NCI-H2196 (cell line): ENCODE measurements around the gene MINDY1.
A peak's percentile ranks its signal among the peaks of the same experiment; 100 is the strongest.

Experiments used
- DNase-seq: peaks from one replicate; lab custom pipeline; 2025; ENCODE audit not compliant: unreplicated experiment; lab: John Stamatoyannopoulos, UW

Gene MINDY1, protein sequence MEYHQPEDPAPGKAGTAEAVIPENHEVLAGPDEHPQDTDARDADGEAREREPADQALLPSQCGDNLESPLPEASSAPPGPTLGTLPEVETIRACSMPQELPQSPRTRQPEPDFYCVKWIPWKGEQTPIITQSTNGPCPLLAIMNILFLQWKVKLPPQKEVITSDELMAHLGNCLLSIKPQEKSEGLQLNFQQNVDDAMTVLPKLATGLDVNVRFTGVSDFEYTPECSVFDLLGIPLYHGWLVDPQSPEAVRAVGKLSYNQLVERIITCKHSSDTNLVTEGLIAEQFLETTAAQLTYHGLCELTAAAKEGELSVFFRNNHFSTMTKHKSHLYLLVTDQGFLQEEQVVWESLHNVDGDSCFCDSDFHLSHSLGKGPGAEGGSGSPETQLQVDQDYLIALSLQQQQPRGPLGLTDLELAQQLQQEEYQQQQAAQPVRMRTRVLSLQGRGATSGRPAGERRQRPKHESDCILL

GRCh38 chr1:151006327-151007052 lies at the start of gene MINDY1:
MINDY1 (minus strand) TSS chr1:151006902; CDS start chr1:151002617, 4,285 bp downstream.
- peak; percentile 71 for DNase-seq

DNA sequence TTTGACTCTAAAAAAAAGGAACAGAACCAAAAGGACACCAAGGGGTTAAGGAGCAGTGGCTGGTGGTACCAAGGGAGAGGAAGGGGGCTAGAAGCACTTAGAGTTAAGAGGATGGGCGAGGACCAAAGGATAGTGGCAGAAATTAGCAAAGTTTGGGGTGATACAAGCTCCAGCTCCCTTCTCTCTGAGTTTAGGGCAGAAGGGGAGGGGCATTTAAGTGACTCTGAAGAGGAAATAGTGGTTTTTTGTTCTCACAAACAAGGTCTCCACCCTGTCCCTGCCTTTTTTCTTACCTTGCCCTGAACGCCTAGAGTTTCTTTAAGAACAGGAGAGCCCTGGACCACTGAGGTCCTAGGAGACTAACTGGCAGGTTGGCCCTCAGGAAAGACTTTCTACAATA lies 49.4 kb upstream of the MINDY1 start:
- no peak for DNase-seq

DNA sequence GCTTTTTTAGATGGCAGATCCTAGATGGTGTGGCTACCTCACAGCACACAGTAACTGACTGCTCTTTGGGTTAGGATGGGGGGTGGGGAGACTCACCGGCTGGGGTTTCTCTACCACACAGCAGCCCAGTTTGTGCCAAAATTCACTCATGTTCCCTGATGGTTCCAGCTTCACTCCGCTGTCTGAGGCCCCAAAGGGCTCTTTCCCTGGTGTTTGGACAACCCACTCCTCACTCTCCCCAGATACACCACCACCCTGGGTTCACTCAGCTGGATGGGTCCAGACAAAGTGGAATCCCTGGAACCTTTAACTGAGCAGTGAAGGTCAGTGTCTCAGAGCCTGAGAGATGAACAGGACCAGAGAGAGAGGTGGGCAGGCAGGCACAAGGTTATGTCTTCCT lies 48.9 kb upstream of the MINDY1 start:
- DNase-seq: no peak

DNA sequence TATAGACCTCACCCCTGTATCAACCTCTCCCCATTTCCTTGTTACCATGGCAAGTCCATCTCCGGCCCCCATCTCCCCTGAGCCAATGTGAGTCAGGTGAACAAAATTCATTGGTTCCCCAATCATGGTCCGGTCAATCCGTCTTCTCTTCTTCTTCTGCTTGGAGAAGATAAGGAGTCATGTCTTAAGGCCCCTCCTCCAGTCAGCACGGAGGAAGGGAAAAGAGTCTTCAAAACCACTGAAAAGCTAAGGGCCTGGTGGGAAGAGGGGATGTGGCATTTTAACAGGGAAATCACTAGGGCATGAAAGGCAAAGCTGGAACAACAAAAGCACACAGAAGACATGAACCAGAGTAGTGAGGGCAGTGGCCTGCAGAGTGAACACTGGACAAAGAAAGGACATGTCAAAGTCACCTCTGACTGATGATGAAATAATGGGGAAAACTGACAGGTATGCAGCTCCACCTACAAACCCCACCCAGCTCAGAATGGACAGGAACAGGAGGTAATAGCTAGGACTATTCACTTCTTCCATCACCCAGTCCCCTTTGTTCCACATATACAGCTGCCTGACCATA lies 48.4 kb upstream of the MINDY1 start:
- DNase-seq: no peak

GRCh38 chr1:151051356-151052009 lies 44.8 kb upstream of the MINDY1 start:
- no peak for DNase-seq

- no peak for DNase-seq
These were observed 43.5 kb upstream of the MINDY1 start for GRCh38 chr1:151050051-151050688.

DNA sequence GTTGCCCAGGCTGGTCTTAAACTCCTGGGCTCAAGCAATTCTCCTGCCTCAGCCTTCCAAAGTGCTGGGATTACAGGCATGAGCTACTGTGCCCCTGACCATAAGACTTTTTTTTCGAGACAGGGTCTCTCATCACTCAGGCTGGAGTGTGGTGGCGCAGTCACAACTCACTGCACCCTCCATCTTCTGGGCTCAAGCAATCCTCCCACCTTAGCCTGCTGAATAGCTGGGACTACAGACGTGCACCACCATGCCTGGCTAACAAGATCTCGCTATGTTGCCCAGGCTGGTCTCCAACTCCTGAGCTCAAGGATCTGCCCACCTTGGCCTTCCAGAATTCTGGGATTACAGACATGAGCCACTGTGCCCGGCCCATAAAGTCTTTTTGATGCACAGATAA lies 42.8 kb upstream of the MINDY1 start:
- no peak for DNase-seq

DNA sequence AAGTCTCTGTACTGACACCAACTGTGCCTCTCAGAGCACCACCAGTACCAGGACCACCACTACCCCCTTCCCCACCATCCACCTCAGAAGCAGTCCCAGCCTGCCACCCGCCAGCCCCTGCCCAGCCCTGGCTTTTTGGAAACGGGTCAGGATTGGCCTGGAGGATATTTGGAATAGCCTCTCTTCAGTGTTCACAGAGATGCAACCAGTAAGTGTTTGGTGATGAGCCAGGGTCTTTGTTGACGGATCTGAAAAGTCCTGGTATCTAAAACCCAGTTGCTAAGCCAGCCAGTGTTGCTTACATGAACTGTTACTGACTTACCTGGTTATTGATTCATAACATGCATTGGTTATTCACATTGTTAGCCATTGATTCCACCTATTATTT lies 41.9 kb upstream of the MINDY1 start:
- no peak for DNase-seq

DNA sequence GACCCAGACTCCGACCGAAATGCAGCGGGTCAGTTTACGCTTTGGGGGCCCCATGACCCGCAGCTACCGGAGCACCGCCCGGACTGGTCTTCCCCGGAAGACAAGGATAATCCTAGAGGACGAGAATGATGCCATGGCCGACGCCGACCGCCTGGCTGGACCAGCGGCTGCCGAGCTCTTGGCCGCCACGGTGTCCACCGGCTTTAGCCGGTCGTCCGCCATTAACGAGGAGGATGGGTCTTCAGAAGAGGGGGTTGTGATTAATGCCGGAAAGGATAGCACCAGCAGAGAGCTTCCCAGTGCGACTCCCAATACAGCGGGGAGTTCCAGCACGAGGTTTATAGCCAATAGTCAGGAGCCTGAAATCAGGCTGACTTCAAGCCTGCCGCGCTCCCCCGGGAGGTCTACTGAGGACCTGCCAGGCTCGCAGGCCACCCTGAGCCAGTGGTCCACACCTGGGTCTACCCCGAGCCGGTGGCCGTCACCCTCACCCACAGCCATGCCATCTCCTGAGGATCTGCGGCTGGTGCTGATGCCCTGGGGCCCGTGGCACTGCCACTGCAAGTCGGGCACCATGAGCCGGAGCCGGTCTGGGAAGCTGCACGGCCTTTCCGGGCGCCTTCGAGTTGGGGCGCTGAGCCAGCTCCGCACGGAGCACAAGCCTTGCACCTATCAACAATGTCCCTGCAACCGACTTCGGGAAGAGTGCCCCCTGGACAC lies 41.4 kb upstream of the MINDY1 start:
- DNase-seq: peak; percentile 52

- DNase-seq: peak; percentile 67
These were observed 40.9 kb upstream of the MINDY1 start, which contains the start of gene C1orf56 for GRCh38 chr1:151047591-151047924. C1orf56 (plus strand) TSS chr1:151047751; CDS start chr1:151047848, 97 bp downstream.

DNA sequence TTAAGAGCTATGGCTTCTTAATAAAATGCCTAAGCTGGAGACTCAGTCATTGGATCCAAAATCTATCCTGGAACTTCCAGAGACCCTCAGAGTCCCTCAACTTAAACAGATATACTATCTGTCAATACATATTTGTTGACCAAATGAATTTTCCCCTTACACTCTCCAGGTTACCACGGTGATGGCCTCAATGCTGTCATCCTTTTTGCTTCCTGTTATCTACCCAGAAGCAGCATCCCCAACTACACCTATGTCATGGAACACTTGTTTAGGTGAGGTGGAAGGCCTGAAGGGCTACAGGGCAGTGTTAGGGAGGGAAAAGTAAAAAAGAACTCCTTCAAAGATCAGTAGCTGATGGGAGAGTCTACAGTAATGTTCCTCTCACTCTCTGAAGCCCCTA lies 36.5 kb upstream of the MINDY1 start:
- DNase-seq: no peak

- no peak for DNase-seq
These were observed 32.8 kb upstream of the MINDY1 start for GRCh38 chr1:151039521-151039920.

GRCh38 chr1:151037032-151037431 lies 30.3 kb upstream of the MINDY1 start:
- DNase-seq: no peak

- DNase-seq: no peak
These were observed 29.7 kb upstream of the MINDY1 start, which contains the start of gene BNIPL for GRCh38 chr1:151036356-151036755. BNIPL (plus strand) TSS chr1:151036586; CDS start chr1:151036726, 140 bp downstream.

- no peak for DNase-seq
These were observed 28.5 kb upstream of the MINDY1 start for GRCh38 chr1:151035167-151035566.

DNA sequence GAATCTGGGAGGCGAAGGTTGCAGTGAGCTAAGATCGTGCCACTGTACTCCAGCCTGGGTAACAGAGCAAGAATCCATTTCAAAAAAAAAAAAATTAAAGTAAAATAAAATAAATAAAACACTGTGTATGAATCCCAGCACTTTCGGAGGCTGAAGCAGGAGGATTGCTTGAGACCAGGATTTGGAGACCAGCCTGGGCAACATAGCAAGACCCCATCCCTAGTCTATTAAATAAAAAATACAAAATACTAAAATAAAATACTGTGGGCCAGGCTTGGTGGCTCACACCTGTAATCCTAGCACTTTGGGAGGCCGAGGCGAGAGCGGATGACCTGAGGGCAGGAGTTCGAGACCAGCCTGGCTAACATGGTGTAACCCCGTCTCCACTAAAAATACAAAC lies 25.5 kb upstream of the MINDY1 start:
- no peak for DNase-seq

DNA sequence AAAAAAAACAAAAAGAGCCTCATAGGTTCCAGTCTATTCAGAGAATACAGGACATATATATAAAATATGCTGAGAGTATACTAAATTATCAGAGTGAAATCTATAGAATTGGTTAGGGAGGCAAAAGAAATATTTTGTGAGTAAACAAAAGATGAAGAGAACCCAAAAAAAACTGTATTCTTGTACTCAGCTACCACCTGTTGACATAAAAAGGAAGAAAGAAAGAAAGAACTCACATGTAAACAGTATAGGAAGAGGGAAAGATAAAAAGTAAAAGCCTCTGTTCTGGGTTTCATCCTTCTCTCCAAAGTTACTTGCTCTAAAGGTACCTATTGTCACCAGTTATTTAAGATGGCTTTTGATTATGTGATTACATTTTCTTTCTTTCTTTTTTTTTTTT lies 19.8 kb upstream of the MINDY1 start:
- DNase-seq: no peak

DNA sequence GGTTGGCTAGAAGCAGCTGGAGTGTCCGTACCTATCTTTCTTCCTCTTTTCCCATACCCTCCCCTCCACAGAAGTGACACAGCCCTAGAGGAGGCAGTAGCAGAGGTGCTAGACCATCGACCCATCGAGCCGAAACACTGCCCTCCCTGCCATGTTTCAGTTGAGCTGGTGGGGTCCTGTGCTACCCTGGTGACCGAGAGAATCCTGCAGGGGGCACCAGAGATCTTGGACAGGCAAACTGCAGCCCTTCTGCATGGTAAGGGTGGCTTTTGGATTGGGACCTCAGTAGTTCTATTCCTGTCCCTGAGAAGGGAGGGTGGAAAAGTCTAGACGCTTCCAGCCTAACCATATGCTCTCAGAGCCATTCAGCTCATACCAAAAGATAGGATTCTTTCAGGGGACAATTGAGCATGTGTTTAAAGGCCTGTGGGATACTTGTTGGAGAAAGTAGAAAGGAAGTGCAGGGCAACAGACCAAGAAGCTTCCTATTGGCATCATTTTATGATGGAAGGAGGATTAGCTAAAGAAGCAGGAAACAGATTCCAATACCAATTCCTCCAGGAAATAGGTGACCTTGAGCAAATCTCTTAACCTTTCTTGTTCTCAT lies 17.9 kb upstream of the MINDY1 start:
- peak; percentile 54 for DNase-seq

DNA sequence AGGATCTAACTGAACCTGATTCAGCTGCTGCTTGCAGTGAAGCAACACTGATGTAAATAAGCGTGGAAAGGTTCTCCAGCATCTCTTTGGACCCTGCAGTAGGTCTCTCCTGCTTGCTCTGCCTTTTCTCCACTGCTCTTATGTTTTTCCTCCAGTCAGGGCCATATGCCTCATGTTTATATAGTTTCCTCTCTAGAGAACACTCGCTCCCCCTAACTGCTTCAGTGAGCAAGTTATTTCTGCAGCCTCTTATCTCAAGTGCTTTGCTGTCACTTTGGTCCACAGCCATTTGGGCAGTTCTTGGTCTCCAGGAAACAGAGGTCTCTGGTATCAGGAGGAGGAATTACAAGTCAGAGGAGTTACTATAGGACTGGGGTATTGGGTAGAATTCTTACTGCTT lies 6.8 kb upstream of the MINDY1 start:
- peak; percentile 15 for DNase-seq
